Liver (tissue), 3 donors: ENCODE data around the gene PRKAR1B.

Source experiments
- ATF3 ChIP-seq: IDR thresholded peaks from 2 replicates; pipeline ENCODE4 v1.6.1; 2016; ENCODE audit warnings: antibody characterized with exemption
- GABPA ChIP-seq, 2 donors: IDR thresholded peaks in 1 of 2; conservative IDR thresholded peaks in 1 of 2; 2 replicates each; pipeline ENCODE4 v1.6.1; 2016; ENCODE audit warnings: antibody characterized with exemption in 2 of 2, mild to moderate bottlenecking in 1 of 2, moderate library complexity in 1 of 2
- HNF4A ChIP-seq, 2 donors: conservative IDR thresholded peaks; 2 replicates each; pipeline ENCODE4 v1.6.1; 2016; ENCODE audit warnings: antibody characterized with exemption in 2 of 2, mild to moderate bottlenecking in 2 of 2
- JUND ChIP-seq, 2 donors: IDR thresholded peaks; 2 replicates each; pipeline ENCODE4 v1.6.1; 2016; ENCODE audit warnings: antibody characterized with exemption in 2 of 2
- MAX ChIP-seq: IDR thresholded peaks from 2 replicates; pipeline ENCODE4 v1.6.1; 2016; ENCODE audit warnings: antibody characterized with exemption
- NR2F2 ChIP-seq: IDR thresholded peaks from 2 replicates; pipeline ENCODE4 v1.6.1; 2016; ENCODE audit warnings: antibody characterized with exemption
- RAD21 ChIP-seq, 2 donors: IDR thresholded peaks; 2 replicates each; pipeline ENCODE4 v1.6.1; 2016; ENCODE audit warnings: antibody characterized with exemption in 2 of 2, mild to moderate bottlenecking in 2 of 2
- REST ChIP-seq: IDR thresholded peaks from 2 replicates; pipeline ENCODE4 v1.6.1; 2016; ENCODE audit warnings: antibody characterized with exemption, mild to moderate bottlenecking
- SP1 ChIP-seq: IDR thresholded peaks from 2 replicates; pipeline ENCODE4 v1.6.1; 2018; ENCODE audit warnings: antibody characterized with exemption, mild to moderate bottlenecking
- TAF1 ChIP-seq: conservative IDR thresholded peaks from 2 replicates; pipeline ENCODE4 v1.6.1; 2016; ENCODE audit warnings: antibody characterized with exemption, mild to moderate bottlenecking
- YY1 ChIP-seq: IDR thresholded peaks from 2 replicates; pipeline ENCODE4 v1.6.1; 2016; ENCODE audit warnings: antibody characterized with exemption, mild to moderate bottlenecking
- TF ChIP-seq, protein P1 (sequence below): fragments of 150-350 bp; IDR thresholded peaks from 2 replicates; pipeline ENCODE4 v1.5.1; 2017; ENCODE audit warnings: improper control_type of control experiment, low read depth, low read length; ENCODE audit not compliant: missing input control
- donor health status: healthy.
- donor health status: healthy.

- TF ChIP-seq MAX (no peak), JUND (IDR thresholded peaks at IDR 0.05) (no peak), HNF4A (conservative IDR thresholded peaks at IDR 0.05) (no peak), ATF3 (no peak), REST (no peak), RAD21 (IDR thresholded peaks at IDR 0.05) (no peak), YY1 (no peak), SP1 (no peak), NR2F2 (no peak), TAF1 (no peak), GABPA (IDR thresholded peaks at IDR 0.05 in 1 of 2, conservative IDR thresholded peaks at IDR 0.05 in 1 of 2) (no peak)
- TF ChIP-seq, protein P1, sequence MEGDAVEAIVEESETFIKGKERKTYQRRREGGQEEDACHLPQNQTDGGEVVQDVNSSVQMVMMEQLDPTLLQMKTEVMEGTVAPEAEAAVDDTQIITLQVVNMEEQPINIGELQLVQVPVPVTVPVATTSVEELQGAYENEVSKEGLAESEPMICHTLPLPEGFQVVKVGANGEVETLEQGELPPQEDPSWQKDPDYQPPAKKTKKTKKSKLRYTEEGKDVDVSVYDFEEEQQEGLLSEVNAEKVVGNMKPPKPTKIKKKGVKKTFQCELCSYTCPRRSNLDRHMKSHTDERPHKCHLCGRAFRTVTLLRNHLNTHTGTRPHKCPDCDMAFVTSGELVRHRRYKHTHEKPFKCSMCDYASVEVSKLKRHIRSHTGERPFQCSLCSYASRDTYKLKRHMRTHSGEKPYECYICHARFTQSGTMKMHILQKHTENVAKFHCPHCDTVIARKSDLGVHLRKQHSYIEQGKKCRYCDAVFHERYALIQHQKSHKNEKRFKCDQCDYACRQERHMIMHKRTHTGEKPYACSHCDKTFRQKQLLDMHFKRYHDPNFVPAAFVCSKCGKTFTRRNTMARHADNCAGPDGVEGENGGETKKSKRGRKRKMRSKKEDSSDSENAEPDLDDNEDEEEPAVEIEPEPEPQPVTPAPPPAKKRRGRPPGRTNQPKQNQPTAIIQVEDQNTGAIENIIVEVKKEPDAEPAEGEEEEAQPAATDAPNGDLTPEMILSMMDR: no peak
Observed at GRCh38 chr7:734214-734613, 7.1 kb upstream of the PRKAR1B start.
